ENCODE measurements around the gene RAB10.

DNA sequence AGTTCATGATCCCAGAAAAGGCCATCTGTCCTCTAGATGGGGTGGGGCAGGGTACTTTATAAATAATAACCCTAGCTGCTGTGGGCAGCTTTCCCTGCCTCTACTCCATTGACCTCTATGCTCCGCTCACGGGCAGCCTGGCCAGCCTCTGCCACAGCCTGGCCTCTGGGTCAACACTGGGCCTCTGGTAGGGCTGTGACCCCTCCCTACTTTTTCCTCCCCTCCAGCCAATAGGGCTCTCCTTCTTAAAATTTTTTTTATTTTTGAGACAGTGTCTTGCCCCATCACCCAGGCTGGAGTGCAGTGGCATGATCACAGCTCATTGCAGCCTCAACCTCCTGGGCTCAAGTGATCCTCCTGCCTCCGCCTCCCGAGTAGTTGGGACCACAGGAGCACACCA is 134.9 kb downstream of the RAB10 start:
- no peak for TF ChIP-seq GABPA (IDR thresholded peaks at IDR 0.05; ENCODE audit: low read depth, low read length)
- TF ChIP-seq GABPA (CRISPR knock-in tag; IDR thresholded peaks at IDR 0.05; ENCODE audit: low read depth), result no peak
- no peak for TF ChIP-seq CHD4 (IDR thresholded peaks at IDR 0.05; ENCODE audit: borderline replicate concordance, low read length)
- no peak for TF ChIP-seq POLR2A (IDR thresholded peaks at IDR 0.05; ENCODE audit: insufficient read depth in 1 of 2, low read depth in 2 of 2, low read length in 2 of 2)
- TF ChIP-seq FOXA3 (CRISPR knock-in tag; IDR thresholded peaks at IDR 0.05), result no peak
- TF ChIP-seq, protein P1, sequence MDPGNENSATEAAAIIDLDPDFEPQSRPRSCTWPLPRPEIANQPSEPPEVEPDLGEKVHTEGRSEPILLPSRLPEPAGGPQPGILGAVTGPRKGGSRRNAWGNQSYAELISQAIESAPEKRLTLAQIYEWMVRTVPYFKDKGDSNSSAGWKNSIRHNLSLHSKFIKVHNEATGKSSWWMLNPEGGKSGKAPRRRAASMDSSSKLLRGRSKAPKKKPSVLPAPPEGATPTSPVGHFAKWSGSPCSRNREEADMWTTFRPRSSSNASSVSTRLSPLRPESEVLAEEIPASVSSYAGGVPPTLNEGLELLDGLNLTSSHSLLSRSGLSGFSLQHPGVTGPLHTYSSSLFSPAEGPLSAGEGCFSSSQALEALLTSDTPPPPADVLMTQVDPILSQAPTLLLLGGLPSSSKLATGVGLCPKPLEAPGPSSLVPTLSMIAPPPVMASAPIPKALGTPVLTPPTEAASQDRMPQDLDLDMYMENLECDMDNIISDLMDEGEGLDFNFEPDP (CRISPR knock-in tag; conservative IDR thresholded peaks at IDR 0.05), result no peak
- TF ChIP-seq REPIN1 (CRISPR knock-in tag; IDR thresholded peaks at IDR 0.05; ENCODE audit: borderline replicate concordance, low read depth), result no peak
- TF ChIP-seq, protein P2, sequence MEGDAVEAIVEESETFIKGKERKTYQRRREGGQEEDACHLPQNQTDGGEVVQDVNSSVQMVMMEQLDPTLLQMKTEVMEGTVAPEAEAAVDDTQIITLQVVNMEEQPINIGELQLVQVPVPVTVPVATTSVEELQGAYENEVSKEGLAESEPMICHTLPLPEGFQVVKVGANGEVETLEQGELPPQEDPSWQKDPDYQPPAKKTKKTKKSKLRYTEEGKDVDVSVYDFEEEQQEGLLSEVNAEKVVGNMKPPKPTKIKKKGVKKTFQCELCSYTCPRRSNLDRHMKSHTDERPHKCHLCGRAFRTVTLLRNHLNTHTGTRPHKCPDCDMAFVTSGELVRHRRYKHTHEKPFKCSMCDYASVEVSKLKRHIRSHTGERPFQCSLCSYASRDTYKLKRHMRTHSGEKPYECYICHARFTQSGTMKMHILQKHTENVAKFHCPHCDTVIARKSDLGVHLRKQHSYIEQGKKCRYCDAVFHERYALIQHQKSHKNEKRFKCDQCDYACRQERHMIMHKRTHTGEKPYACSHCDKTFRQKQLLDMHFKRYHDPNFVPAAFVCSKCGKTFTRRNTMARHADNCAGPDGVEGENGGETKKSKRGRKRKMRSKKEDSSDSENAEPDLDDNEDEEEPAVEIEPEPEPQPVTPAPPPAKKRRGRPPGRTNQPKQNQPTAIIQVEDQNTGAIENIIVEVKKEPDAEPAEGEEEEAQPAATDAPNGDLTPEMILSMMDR (CRISPR knock-in tag; IDR thresholded peaks at IDR 0.05), result no peak
- TF ChIP-seq RBM22 (optimal IDR thresholded peaks at IDR 0.05; ENCODE audit: low read length), result no peak
- TF ChIP-seq SAFB2 (CRISPR knock-in tag; IDR thresholded peaks at IDR 0.05; ENCODE audit: borderline replicate concordance, low read depth), result no peak
- TF ChIP-seq MYC (CRISPR knock-in tag; IDR thresholded peaks at IDR 0.05; ENCODE audit: borderline replicate concordance), result no peak

All from HepG2 (cell line).